NCI-H82 treated with DMSO at 0.1 percent for 48 hours (cell line): ENCODE results near the gene MRPS33.
"Not testable (repeated sequence)": the region's sequence is repeated elsewhere in the genome, so short reads cannot be mapped to it uniquely, and the experiment has no call there.

Experiments
- DNase-seq: peaks from one replicate; lab custom pipeline; 2025; ENCODE audit not compliant: unreplicated experiment; lab: John Stamatoyannopoulos, UW

MRPS33 gene

DNA sequence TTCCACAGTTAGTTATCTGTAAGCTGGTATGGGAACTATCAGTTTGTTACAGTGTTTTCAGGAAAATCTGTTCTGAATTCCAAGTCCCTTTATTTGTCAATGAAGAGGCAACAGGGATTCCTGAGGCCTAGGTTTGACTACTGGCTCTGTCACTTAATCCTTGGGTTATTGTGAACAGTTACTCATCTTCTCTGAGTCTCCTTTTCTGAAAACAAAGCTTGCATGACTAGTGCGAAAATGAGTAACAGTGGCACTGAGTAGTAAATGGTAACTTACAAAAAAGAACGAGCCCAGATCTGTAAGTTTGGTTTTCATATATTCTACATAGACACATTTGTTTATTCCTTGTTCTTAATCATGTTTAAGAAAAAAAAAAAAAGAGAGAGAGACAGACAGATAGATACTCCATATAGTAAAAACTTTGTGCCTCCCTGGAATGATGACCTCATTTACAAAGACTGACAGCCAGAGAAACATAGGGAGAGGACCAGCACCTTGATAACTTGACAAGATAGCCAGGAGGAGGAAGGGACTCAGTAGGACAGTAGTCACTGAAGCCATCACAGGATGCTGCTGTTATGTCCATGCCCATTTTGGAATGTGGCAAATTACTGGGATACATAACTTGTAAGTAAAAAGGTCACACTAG lies 1.9 kb downstream of the MRPS33 start:
- DNase-seq, result no peak

DNA sequence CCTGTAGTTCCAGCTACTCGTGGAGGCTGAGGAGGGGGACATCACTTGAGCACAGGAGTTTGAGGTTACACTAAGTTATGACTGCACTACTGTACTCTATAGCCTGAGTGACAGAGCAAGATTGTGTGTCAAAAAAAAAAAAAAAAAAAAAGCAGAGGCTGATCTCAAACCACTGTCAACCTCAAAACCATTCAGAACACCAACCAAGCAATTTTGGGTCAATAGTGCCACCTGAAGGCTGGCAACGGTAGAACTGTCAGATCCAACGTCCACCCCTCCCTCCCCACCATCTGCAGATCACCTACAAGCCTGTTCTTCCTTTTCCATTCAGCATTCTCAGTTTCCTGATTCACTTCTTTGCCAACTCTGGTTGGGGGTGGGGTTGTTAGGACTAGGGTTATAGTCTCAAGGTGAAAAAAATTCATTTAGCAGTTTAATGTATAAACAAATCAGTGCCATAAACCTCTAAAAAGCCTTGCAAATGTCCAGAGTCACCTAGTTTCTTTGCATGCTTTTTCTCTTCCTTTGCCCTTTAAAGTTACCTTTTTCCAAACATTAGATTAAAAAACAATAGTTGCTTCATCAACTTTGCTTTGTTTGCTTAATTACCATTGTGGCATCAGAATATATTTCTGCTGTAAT lies 2.6 kb downstream of the MRPS33 start:
- DNase-seq, result peak; percentile 44

DNA sequence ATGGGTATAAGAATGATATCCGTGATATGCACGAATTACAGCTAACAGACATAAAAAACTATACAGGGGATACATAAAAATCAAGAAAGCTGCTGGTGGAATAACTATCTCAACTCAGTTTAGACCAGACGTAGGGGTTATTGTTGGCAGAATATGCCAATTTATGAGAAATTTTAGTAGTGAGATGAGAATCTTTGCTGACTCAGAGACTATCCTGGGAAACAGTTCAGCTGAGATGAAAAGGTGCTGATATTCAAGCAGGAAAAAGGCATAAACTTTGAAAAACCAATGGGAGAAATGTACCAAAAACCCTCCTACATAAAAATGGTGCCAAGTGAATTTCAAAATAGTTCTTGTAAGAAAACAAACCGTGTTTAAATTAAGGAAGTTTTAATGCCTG lies 3.3 kb downstream of the MRPS33 start:
- no peak for DNase-seq

DNA sequence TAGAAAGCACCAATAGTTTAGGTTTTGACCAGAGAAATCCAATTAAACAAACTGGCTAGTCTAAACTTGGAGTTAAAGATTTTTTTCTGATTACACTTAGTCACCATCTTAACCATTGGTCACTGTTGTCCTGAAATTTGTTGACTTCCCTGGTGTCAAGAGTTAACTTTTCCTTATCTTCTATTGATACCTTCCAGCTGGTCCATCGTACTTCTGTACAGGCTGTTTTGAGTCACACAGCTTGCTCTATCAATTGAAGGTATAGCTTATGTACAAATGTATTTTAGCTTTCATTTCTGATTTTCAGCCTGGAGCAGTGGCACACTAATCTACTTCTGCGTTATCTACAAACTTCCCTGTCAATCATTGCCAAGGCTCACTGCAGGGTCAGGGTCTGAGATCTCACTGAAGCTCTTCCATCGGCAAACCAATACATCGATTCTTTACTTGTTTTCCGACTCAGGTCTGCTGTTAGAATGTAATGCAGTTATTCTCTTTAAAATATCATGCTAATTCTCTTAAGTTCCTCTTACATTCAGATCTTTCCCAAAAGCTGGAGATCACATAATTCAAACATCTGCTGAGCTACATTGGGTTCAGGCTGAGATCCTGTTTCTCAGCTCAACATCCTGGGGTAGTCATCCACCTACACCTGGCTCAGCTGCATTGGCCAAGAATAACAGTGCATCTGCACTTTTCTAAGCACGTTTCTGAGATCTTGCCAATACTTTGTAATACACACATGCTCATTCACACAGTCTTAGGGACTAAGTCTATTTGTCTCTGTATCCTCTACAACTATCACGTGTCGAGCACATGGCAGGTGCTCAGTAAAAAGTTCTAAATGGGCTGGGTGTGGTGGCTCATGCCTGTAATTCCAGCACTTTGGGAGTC lies 11.3 kb downstream of the MRPS33 start:
- no peak for DNase-seq

DNA sequence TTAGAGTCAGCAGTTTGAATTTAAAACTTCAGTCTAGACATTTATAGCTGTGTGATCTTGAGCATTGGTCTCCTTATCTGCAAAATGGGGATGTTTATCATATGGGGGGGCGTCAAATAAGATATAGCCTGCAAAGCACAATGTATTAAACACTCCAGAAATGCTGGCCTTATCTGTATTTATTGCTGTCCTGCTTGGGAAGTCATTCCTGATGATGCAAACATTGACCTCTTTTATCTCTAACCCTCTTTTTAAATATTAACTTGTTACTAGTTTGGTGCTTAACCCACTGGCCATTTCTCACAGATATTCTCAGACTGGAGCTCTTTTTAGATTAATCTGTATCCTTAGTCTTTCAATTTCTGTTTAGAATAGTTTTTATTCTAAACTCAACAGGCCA lies 13.2 kb downstream of the MRPS33 start:
- DNase-seq, result no peak

DNA sequence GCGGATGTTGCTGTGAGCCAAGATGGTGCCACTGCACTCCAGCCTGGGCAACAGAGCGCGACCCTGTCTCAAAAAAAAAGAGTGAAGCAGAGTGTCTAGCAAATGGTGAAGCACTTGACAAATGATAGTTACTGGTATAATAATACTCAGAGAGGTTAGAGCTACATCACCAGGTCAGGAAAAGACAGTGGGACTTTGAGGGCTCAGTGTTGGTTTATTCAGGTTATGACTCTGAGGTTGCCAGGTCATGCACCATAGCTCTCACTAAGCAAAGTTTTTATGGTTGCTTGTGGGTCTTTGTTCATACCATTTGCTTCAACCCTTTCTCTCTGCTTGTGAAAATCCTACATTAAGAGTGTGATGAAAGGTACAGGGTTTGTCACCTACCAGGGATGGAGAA lies 13.6 kb downstream of the MRPS33 start:
- no peak for DNase-seq

DNA sequence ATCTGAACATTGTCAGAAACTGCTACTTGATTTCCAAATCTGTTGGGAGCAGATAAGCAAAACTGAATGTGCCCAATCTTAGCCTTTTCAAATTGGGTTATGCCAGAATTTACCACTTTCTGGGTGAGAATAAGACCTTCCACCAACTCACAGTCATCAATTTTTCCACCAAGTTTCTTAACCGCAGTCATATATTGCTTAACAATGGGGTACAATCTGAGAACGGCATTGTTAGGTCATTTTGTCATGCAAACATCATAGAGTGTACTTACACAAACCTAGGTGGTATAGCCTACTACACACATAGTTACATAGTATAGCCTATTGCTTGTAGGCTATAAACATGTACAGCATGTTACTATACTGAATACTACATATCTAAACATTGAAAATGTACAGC lies 16.0 kb downstream of the MRPS33 start:
- DNase-seq, result no peak

DNA sequence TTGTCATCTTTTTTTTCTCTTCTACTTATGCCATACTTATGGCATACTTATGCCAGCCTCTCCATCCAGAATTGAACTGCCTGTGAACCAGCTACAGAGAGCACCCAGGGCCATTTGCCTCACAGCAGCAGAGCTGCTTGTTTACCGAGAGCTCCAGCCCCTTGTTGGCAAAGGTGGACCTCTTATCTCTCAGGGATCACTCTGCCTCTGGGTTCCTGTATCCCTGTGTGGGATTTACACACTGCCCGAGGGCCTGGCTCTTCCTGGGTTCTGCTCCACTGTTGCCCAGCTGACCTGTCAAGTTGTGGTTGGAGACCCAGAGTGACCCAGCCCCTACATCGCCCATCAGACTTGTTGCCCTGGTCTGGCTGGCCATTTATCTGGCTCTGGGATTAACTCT lies 22.3 kb downstream of the MRPS33 start:
- no peak for DNase-seq

DNA sequence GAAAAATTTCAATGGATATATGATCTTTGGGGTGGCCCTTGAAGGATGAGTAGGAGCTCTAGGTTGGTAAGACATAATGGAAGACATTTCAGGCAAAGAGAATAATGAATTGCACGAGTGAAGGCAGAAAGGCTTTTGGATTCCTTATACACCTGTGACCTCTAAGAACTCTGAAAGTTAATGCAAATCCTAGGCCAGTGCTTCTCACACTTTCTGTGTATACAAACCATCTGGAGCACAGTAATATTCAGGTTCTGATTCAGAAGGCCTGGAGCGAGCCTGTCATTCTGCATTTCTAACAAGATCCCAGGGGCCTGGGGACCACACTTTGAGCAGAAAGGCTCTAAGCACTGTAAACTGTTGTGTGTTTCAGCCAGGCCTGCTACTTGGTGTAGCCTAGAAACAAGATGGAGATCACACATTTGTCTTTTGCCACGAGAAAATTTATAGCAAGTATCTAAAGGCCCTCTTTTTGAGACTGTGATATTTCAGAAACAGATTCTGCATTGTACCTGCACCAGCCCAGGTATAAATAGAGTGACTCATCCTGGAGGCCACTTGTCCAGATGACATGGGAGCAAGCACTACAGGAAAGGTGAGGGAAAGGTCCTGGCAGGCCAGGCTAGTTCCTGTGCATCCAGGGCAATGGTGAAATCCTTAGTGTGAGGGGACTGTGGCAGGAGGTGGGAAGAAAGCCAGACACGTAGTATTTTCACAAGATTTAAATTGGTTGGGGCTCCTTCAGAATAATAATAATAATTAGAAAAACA lies 24.4 kb downstream of the MRPS33 start:
- no peak for DNase-seq

DNA sequence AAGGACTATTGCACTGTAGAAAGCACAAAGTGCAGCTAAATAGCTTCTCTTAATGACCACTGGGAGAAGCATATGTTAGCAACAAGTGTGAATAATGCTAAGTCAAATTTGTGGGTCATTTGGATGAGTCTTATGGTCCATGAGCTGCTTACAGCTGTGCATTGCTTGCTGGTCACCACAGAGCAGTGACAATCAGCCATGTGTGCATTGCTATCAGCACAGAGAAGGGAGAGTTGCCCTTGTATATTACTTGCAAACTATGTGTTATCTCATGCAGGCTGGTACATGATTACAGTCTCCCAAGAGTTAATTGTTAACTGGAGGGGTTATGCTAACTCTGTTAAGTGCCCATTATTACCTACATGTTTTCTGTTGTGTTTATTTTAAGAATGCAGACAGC lies 25.7 kb downstream of the MRPS33 start:
- DNase-seq, result no peak

DNA sequence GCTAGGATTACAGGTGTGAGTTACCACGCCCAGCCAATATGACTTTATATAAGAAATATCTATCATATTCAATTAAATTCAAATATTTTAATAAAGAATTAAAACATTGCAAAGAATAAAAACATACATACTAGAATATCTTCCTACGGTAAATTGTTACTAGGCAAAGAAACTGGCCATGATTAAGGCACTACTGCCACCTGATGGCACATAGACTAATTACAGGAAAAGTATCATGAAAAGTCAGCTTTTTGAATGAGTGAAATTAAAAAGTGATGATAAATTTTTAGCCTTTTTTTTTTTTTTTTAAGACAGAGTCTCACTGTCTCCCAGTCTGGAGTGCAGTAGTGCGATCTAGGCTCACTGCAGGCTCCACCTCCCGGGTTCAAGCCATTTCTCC lies 30.9 kb downstream of the MRPS33 start:
- DNase-seq, result no peak

DNA sequence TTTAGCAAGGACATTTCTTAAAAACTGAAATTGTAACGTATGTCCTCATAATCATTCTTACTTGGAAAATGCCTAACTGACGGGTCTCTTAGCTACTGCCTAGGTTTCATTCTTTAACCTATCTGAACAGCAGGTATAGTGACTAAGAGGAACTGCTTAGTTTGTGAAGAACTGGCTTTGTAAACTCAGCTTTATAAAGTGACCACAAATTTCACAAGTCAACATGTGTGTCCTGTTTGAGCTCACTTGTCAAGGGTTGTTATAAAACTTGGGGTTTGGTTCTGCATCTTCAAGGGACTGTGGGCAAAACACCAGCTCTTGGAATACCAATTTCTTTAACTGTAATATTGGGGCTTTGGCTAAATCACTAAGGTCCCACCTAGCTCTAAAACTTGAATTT lies 32.2 kb downstream of the MRPS33 start:
- no peak for DNase-seq

DNA sequence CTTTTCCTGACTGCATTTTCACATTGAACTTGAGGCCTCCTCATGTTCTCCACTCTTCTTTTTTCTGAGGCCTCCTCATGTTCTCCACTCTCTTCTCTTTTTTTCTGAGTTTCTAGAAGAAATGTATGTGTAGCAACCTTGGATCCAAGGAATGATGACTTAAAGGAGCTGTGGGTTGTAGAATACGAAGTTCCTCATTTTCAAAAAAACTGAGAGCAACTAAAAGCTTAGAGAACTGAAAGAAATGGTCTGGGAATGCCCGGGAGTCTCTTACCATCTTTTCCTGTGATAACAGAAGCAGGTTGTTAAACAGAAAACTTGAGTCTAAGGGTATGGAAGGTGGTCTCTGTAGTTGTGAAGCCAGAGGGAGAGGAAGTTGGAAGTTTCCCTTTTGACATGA lies 32.8 kb downstream of the MRPS33 start:
- no peak for DNase-seq

DNA sequence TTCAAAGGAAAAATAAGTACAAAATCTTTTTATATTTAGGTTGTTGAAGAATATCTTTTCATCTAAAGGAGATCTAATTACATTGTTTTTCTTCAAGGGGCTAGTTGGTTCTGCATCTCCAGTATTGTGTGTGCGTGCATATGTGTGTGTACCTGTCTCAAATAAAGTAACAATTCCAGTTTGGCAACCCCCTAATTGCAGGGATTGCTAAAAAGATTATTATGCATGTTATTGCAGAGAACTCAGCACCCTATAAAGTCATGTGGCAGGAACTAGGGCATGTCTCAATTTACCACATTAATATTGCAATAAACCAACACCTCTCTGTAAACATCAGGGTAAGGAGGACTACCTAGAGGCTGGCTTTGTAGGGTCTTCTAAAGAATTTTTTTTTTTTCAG lies 37.0 kb downstream of the MRPS33 start:
- no peak for DNase-seq

DNA sequence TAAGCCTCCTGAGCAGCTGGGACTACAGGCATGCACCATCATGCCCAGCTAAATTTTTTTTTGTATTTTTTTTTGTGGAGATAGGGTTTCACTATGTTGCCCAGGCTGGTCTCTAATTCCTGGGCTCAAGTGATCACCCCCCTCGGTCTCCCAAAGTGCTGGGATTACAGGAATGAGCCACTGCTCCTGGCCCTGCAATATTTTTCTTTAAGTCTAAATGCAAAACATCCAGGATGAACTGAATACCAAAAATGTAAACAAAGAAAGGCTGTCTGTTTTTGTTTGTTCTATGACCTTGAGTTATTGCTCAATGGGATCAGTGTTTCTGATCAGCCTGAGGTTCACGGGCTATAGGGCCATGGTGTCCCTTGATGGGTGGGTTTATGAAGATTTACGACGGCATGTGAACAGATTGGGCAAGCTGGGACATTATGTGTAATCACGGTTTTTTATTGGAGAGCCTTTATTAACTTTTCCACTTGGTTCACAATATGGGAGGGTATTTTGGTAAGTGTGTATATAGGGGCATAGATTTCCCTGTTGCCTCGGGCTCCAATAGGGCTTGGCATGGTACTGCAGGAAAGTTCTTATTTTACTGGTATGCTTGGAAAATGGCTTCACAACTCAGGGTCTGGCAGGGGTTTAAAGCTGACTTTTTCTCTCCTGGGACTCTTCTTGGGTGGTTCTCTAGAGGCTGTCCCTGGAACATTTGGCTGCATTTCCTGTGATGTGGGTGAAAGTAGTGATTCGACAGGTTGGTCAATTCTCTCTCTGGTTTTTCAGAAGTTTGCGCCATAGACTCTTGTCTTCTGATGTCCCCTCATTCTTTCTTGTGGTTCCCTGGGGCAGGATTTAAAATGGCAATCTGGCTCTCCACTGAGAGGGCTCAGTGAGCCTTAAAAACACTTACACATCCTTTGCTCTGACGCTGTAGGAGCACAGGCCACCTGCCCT lies 41.6 kb downstream of the MRPS33 start:
- peak; percentile 18 for DNase-seq

DNA sequence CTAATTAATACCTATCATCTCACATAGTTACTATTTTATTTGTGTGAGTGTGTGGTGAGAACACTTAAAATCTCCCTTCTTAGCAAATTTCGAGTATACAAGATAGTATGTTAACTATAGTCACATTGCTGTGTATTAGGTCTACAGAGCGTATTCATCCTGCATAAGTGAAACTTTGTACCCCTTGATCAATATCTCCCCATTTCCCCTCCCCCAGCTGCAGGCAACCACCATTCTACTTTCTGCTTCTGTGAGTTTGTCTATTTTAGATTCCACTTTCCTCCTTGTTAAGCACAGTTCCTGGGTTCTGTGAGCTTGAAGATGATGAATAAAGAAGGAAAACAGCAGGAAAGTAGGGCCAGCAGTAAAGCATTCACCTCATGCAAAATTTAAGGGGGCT lies 42.4 kb downstream of the MRPS33 start:
- DNase-seq, result no peak

DNA sequence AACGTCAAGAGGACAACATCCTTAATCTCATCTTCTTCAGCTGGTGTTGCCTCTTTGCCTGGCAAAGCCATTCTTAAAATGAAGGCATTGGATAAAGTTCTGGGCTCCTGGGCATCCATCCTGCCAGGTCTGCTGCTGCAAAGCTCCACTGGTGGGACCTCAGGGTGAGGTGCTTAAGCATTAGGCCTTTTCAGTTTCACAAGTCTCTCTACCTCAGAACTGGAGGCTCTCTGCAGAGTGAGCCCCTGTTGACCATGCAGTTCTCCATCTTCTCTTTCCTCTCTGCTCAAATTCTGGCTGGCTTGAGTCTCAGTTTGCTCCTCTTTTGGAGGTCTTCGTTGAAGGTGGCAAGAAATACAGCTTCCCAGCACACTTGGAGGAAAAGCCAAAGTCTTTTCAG lies 47.3 kb downstream of the MRPS33 start:
- no peak for DNase-seq

DNA sequence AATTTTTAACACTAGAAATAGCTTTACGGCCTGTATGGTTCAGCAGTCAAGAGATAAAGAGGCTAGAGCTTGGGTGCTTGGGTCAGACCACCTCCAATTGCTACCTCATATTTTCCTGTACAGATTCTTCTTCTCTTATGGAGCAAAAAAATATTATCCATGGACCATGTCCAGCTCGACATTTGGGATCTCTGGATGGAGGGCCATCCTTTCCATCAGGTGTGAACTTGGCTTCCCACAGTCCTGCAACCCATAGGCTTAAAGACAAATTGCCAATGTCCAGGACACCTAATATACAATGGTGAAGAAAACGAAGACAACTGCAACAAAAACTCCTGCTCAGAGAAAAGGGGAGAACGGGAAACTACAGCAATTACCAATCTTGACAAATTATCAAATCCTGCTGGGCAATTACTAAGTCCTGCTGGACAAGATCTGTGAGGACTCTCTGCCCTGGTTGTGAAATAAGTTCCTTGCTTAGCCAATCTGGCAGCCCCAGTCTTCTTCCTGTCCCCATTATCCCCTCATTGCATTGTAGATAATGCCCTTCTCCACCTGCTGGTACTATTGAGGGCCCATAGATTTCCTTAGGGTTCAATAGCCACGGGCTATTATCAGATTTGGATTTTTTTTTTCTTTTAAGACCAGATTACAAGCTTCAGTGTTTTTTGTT lies 48.1 kb downstream of the MRPS33 start:
- DNase-seq, result no peak

DNA sequence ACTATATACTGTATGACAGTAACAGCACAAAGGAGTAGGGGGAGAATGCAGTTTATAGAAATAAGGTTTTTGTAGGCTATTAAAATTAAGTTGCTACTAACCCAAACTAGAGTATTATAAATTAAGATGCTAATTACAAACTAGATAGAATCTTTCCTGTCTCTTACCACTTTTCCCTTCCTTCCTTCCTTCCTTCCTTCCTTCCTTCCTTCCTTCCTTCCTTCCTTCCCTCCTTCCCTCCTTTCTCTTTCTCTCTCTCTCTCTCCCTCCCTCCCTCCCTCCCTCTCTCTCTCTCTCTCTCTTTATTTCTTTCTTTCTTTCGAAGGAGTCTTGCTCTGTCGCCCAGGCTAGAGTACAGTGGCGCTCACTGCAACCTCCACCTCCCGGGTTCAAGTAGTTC lies 53.6 kb downstream of the MRPS33 start:
- no peak for DNase-seq

DNA sequence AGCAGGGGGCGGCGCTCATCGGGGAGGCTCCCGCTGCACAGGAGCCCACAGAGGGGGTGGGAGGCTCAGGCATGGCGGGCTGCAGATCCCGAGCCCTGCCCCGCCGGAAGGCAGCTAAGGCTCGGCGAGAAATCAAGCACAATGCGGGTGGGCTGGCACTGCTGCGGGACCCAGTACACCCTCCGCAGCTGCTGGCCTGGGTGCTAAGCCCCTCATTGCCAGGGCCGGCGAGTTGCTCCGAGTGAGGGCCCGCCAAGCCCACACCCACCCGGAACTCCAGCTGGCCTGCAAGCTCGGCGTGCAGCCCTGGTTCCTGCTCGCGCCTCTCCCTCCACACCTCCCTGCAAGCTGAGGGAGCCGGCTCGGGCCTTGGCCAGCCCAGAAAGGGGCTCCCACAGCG lies 57.8 kb downstream of the MRPS33 start:
- DNase-seq, result not testable (repeated sequence)
